Parathyroid adenoma (tissue), 2 donors: Measurements from ENCODE around the gene RNF31.
"Not testable (repeated sequence)": the region's sequence is repeated elsewhere in the genome, so short reads cannot be mapped to it uniquely, and the experiment has no call there.

Experiments
- H2AFZ ChIP-seq: fragments of 300-600 bp; sonication (generic); one replicate; pipeline ENCODE4 v1.7.0; 2017; ENCODE audit warnings: antibody characterized with exemption, mild to moderate bottlenecking
- H3K27ac ChIP-seq: fragments of 300-600 bp; sonication (generic); one replicate; pipeline ENCODE4 v1.7.0; 2017
- H3K27me3 ChIP-seq: fragments of 300-600 bp; sonication (generic); one replicate; pipeline ENCODE4 v1.7.0; 2017; ENCODE audit warnings: low read length; ENCODE audit not compliant: control insufficient read depth, insufficient read depth
- H3K36me3 ChIP-seq: fragments of 300-600 bp; sonication (generic); one replicate; pipeline ENCODE4 v1.7.0; 2017; ENCODE audit warnings: low read length; ENCODE audit not compliant: control insufficient read depth, insufficient read depth
- H3K4me1 ChIP-seq: fragments of 300-600 bp; sonication (generic); one replicate; pipeline ENCODE4 v1.7.0; 2017; ENCODE audit warnings: control low read depth
- H3K4me2 ChIP-seq: fragments of 300-600 bp; sonication (generic); one replicate; pipeline ENCODE4 v1.7.0; 2017; ENCODE audit warnings: low read length
- H3K4me3 ChIP-seq: fragments of 300-600 bp; sonication (generic); one replicate; pipeline ENCODE4 v1.7.0; 2017; ENCODE audit warnings: low read depth, low read length
- H3K79me2 ChIP-seq: fragments of 300-600 bp; sonication (generic); one replicate; pipeline ENCODE4 v1.7.0; 2017; ENCODE audit warnings: control low read depth
- H3K9ac ChIP-seq: fragments of 300-600 bp; sonication (generic); one replicate; pipeline ENCODE4 v1.7.0; 2017; ENCODE audit warnings: mild to moderate bottlenecking
- H3K9me3 ChIP-seq: fragments of 300-600 bp; sonication (generic); one replicate; pipeline ENCODE4 v1.7.0; 2017; ENCODE audit warnings: low read length; ENCODE audit not compliant: control insufficient read depth
- TF ChIP-seq, protein P1 (sequence below): fragments of 300-600 bp; sonication (generic); IDR thresholded peaks from one replicate; pipeline ENCODE4 v1.7.0; 2017; ENCODE audit warnings: antibody characterized with exemption, mild to moderate bottlenecking
- donor health status: primary hyperparathyroidism.

RNF31 gene

DNA sequence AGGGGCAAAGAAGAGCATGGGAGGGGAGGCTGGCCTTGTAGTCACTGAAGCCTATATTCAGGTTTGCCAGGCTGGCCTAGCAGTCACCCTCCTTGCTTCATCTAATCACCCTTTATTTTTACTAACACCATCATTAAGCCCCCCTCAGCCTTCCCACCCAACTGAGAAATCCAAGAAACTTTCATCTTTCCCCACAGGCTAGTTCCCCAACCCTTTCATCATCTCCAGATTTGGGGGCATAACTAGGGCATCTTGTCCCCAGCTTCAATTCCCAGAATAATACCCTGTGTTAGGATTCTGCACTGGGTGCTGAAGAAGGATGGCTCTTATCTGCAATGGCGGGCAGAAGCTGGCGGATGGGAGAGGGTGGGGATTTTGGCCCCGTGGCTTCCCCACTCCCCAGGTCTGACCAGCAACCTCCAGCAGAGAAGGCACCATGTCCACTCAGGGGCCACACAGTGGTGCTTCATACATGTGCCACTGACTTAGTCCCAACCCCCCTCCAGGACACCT lies 46.3 kb upstream of the RNF31 start:
- Histone ChIP-seq H3K36me3 (no peaks in the 10 kb centered on the region), H3K9ac (no peak overlapping the region), H3K4me1 (peaks cover 12% of the 10 kb centered on the region), H3K27ac (no peak overlapping the region), H3K27me3 (no peaks in the 10 kb centered on the region), H3K4me3 (no peak overlapping the region), H2AFZ (no peak overlapping the region), H3K9me3 (no peaks in the 10 kb centered on the region), H3K79me2 (peaks cover 18% of the 10 kb centered on the region), H3K4me2 (no peak overlapping the region)
- TF ChIP-seq, protein P1, sequence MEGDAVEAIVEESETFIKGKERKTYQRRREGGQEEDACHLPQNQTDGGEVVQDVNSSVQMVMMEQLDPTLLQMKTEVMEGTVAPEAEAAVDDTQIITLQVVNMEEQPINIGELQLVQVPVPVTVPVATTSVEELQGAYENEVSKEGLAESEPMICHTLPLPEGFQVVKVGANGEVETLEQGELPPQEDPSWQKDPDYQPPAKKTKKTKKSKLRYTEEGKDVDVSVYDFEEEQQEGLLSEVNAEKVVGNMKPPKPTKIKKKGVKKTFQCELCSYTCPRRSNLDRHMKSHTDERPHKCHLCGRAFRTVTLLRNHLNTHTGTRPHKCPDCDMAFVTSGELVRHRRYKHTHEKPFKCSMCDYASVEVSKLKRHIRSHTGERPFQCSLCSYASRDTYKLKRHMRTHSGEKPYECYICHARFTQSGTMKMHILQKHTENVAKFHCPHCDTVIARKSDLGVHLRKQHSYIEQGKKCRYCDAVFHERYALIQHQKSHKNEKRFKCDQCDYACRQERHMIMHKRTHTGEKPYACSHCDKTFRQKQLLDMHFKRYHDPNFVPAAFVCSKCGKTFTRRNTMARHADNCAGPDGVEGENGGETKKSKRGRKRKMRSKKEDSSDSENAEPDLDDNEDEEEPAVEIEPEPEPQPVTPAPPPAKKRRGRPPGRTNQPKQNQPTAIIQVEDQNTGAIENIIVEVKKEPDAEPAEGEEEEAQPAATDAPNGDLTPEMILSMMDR, result no peak

DNA sequence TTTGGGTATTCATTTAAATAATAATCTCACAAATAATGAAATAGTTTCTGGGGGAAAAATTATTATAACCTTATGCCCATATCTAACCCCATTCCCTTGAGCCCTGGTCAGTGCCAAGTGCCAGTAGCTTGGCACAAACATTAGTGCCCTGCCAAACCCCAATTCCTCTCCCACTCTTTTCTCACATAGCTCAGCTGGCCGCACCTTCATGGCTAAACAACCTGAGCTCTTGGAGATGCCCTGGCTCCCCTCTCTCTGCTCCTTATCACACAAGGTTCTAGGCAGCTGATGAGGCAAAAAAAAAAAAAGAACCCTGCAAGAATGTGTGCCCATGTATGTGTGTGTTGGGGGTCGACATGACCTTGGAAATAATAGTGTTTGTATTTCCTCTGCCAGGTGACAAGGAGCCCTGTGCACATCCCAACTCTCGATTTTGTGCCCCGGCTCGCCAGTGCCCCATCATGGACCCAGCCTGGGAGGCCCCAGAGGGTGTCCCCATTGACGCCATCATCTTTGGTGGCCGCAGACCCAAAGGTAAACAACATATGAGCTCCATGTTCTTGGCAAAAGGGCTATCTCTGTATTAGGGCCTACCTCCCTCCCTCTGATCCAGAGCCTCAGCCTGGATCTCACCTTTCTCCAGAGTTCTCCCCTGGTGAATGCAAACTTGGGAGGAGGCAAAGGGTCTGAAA lies 44.8 kb upstream of the RNF31 start:
- Histone ChIP-seq H3K79me2 (peaks cover 10% of the 10 kb centered on the region), H3K4me3 (no peak overlapping the region), H3K36me3 (no peaks in the 10 kb centered on the region), H2AFZ (no peak overlapping the region), H3K9ac (no peak overlapping the region), H3K9me3 (no peaks in the 10 kb centered on the region), H3K27ac (no peak overlapping the region), H3K27me3 (no peaks in the 10 kb centered on the region), H3K4me2 (no peak overlapping the region), H3K4me1 (peaks cover 12% of the 10 kb centered on the region)
- TF ChIP-seq, protein P1, result no peak

DNA sequence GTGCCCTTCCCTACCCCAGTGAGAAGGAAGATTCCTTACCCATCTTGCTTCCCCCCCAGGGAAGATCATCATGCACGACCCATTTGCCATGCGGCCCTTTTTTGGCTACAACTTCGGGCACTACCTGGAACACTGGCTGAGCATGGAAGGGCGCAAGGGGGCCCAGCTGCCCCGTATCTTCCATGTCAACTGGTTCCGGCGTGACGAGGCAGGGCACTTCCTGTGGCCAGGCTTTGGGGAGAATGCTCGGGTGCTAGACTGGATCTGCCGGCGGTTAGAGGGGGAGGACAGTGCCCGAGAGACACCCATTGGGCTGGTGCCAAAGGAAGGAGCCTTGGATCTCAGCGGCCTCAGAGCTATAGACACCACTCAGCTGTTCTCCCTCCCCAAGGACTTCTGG lies 43.8 kb upstream of the RNF31 start:
- Histone ChIP-seq H3K79me2 (peaks cover 16% of the 10 kb centered on the region), H3K27me3 (no peaks in the 10 kb centered on the region), H3K4me2 (no peak overlapping the region), H3K9me3 (no peaks in the 10 kb centered on the region), H3K36me3 (no peaks in the 10 kb centered on the region), H3K9ac (no peak overlapping the region), H3K27ac (no peak overlapping the region), H2AFZ (no peak overlapping the region), H3K4me3 (no peak overlapping the region), H3K4me1 (peaks cover 10% of the 10 kb centered on the region)
- TF ChIP-seq, protein P1, result no peak

DNA sequence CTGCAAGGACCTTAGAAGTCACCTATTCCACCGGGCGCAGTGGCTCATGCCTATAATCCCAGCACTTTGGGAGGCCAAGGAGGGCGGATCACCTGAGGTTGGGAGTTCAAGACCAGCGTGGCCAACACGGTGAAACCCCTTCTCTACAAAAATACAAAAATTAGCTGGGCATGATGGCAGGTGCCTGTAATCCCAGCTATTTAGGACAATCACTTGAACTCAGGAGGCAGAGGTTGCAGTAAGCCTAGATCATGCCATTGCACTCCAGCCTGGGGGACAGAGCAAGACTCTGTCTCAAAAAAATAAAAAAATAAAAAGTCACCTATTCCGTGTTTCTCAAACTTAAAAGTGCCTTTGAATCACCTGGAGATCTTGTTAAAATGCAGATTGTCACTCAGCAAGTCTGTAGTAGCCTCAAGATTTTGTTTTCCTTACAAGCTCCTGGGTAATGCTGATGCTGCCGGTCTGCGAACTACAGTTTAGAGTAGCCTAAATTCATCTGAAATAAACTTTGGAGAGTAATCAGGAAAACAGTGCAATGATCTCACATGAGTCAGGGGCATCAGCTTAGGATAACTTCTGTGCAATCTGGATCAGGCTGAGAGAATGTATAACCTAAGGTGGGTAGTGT lies 41.6 kb upstream of the RNF31 start:
- H3K9me3 ChIP-seq, H3K4me2 ChIP-seq, H3K36me3 ChIP-seq, H2AFZ ChIP-seq, H3K4me1 ChIP-seq, H3K27ac ChIP-seq, H3K4me3 ChIP-seq, H3K27me3 ChIP-seq, H3K9ac ChIP-seq: not testable (repeated sequence)
- H3K79me2 ChIP-seq, result peaks cover 22% of the 10 kb centered on the region

DNA sequence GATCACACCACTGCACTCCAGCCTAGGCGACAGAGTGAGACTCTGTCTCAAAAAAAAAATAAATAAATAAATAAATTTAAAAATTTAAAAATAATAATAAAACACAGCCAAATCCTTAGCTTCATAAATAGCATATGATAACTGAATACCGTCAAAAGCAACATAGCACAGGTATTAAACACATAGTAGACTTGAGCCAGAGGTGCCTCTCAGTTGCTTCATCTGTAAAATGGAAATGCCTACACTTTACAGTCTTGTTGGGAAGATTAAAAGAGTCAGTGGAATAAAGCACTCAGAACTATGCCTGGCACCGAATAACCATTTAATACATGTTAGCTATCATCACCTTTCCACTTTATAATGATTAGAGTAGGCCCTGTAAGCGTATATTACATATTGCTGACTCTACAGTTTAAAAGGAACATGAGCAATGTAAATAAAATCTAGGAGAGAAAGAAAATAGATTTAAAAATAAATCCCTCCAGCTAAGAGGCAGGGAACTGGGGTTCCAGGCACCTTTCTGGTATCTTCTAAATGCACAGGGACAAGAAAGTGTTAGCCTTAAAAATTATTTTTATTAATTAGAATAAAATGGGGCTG lies 40.5 kb upstream of the RNF31 start:
- Histone ChIP-seq H3K9me3 (no peaks in the 10 kb centered on the region), H3K27me3 (no peaks in the 10 kb centered on the region), H2AFZ (no peak overlapping the region), H3K4me2 (no peak overlapping the region), H3K79me2 (peaks cover 29% of the 10 kb centered on the region), H3K9ac (no peak overlapping the region), H3K4me1 (peaks cover 6% of the 10 kb centered on the region), H3K36me3 (no peaks in the 10 kb centered on the region), H3K27ac (no peak overlapping the region), H3K4me3 (no peak overlapping the region)
- TF ChIP-seq, protein P1, result no peak
